Hematopoietic multipotent progenitor cell treated with erythropoietin and hydrocortisone succinate and interleukin-3 and kit ligand, for 15 days (in vitro differentiated cells): Measurements from ENCODE around the gene BRAF.
"Not testable (repeated sequence)": the region's sequence is repeated elsewhere in the genome, so short reads cannot be mapped to it uniquely, and the experiment has no call there.

Experiments used
- DNase-seq: peaks from one replicate; pipeline ENCODE4 v3.0.0-alpha.2; 2015; ENCODE audit warnings: low spot score

Gene BRAF

GRCh38 chr7:140678816-140679130, 246.0 kb downstream of the BRAF start:
- no peak for DNase-seq

- no peak for DNase-seq
Observed at GRCh38 chr7:140678081-140678815, 246.5 kb downstream of the BRAF start.

- DNase-seq: no peak
Observed at GRCh38 chr7:140677496-140677895, 247.2 kb downstream of the BRAF start.

GRCh38 chr7:140676956-140677355, 247.8 kb downstream of the BRAF start:
- not testable (repeated sequence) for DNase-seq

DNA sequence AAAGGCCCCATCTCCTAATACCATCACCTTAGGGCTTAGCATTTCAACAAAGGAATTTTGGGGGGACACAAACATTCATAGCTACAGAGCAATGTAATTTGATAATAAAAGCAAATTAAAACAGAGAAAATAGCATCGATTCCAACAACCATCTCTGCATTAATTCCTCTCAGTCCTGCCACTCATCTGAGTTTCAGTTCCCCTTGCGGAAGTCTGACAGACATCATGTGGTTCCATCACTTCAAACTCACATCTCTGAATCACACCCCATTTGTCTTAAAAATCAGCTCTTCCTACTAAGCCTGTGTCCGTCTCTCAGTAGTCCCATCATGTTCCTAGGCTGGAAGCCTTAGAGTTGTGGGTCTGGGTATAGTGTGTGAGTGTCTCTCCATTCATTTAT, 248.4 kb downstream of the BRAF start:
- no peak for DNase-seq

- DNase-seq: no peak
Observed at GRCh38 chr7:140675726-140676125, 249.0 kb downstream of the BRAF start.

- no peak for DNase-seq
Observed at GRCh38 chr7:140674899-140675701, 249.6 kb downstream of the BRAF start.

DNA sequence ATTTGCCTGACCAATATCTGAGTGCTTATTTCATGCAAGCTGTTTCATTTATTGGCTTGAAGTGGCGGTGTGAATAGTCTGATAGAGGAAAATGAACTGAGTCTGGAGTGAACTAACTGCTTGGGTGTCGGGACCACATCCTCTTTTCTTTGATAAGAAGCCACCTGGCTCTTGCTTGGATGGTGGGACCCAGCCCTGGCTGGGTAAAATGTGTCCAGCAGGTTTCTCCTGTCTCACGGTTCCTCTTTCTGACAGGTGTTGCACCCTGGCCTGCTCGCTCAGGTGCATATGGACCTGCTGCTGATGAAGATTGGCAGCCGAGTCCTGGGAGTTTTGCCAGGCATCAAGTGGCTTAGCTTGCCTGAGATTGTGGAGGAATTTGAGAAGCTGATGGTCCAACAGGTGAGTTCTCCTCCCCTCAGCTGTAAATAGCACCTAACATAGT, 250.4 kb downstream of the BRAF start:
- DNase-seq: no peak

DNA sequence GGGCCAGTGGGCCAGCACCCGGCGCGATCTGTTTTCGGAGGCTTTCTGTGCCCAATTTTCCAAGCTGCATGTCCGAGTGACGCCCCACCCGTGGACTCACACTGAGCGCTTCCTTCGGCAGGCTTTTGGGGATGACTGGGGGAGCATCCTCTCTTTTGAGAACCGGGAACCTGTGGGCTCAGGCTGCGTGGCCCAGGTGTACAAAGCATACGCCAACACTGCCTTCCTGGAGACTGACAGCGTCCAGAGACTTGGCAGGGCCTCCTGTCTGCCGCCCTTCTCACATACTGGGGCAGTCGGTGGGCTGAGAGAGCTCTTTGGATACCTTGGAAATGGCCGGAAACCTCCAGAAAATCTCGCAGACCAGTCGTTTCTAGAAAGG, 251.0 kb downstream of the BRAF start:
- DNase-seq: no peak

DNA sequence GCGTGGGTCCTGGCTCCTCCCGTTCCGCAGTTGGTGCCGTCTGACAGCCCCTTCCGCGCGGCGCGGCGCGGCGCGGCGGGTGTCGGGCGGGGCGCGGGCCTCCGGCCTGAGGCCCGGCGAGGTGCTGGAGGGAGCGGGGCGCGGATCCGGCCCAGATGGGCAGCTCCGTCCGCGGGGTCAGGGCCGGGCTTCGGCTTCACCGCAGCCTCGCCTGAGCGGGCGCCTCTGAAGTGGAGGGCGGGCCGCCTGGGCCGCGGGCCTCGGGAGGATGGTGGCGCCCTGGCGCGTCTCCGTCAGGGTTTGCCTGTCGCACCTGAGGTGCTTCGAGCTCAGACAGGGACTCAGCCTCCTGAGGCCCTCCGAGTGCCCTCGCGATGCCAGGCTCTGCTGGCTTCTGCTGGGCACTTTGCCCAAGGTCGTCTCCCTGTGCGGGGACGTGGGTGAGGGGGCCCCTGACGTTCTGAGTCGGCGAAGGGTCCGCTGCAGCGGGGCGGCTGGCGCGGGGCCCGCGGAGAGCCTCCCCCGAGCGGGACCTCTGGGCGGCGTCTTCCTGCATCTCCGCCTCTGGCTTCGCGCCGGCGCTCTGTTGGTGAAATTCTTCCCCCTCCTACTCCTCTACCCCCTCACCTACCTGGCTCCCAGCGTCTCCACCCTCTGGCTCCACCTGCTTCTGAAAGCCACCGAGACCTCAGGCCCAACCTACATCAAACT, 251.5 kb downstream of the BRAF start:
- no peak for DNase-seq

GRCh38 chr7:140672382-140673062, 252.2 kb downstream of the BRAF start, which contains the start of gene ADCK2:
Gene ADCK2, plus strand, starts transcription at chr7:140672945. Its CDS starts 386 bp downstream, at chr7:140673331.
- DNase-seq: peak; percentile 58

DNA sequence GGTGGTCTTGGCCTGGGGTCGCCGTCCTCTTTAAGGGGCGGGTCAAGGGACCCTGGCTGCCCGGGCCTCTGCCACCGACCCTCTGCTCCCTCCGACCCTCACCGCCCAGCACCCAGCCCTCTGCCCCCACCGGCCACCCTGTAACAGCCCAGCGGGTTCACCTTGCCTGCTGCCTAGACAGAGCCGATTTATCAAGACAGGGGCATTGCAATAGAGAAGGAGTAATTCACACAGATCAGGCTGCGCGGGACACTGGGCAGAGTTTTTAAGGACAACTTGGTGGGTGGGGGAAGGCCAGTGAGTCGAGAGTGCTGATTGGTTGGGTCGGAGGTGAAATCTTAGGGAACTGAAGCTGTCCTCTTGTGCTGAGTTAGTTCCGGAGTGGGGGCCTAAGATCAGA, 252.8 kb downstream of the BRAF start:
- no peak for DNase-seq

DNA sequence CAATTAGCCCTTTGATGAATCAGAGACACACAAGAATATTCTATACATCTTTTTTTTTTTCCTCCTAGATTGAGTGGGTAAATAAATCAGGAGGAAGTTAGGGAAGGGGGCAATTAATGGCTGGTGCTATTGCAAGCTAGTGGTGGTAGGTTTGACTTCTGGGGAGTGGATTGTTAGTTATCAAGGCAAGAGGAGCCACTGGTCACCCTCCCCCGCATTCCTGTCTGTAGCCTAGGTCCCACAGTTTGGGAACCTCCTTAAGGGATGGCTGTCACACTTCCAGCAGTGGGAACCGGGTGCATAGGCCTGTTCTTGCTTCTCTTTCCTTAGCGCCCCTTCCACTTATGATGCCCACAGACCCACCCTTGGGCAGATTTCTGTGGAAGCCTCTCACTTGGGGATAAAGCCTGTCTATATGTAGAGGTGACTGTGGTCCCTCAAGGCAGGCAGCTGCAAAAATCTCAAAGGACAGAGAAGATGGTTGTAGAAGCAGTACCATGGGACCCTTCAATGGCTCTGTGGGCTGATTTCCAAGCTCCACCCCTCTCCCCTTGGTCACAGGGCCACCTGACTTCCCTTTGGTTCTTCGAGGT, 254.3 kb downstream of the BRAF start:
- DNase-seq: no peak

GRCh38 chr7:140669862-140670261, 254.9 kb downstream of the BRAF start:
- DNase-seq: not testable (repeated sequence)

DNA sequence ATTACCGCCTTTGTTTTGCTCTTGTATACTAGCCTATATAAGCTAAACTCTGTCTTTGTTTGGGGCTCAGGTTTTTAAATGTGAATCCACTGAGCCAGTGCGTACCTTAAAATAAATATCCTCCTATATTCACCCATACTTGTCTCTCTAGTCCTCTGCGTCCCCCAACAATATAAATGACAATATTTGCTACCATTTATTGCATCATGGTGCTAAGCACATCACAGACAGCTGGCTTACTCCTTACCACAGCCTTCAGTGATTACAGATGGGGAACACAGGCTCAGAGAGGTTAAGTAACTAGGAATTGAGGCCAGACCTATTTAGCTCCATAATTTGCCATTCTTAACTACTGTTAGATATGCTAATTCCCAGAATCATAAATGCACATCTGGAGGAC, 255.4 kb downstream of the BRAF start:
- DNase-seq: no peak
